ENCODE results near the gene NOC4L.

Gene NOC4L

DNA sequence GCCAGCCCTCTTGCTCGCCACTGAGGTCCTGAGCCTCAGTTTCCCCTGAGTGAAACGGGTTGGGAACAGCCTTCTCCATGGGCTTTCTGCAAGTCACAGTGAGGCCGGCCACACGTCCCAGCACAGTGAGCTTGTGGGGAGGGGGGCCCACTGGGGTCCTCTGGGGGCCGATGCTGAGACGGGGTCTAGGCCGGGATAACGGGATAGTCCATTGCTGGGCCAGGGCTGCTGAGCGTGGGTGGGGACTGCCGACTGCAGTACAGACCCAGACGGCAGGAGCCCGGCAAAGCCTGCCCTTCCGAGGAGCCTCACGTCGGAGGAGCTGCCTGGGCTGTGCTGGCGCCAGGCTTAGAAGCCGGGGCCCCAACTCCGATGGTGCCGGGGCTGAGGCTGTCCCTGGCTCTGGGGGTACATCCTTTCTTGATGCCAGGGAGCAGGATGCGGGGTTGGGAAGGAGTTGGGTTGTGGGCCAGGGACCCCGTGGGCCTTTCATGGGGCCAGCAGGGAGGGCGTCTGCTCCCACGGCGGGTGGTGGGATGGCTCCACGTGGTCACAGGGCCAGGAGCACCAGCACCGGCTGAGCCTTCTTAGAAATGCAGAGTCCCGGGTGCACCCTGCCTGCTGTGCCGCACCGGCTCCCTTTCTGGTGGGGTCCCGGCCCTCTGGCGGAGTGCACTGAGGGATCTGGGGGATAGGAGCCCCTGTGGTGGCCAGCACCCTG is 24.2 kb downstream of the NOC4L start:
- DNase-seq (ENCODE audit: low read depth), result no peak
- no peaks in the 10 kb centered on the region for H3K36me3 ChIP-seq (ENCODE audit: control insufficient read depth, insufficient read depth, low read length, severe bottlenecking)
- H3K9me3 ChIP-seq (ENCODE audit: control insufficient read depth, low read length), result no peaks in the 10 kb centered on the region
- H3K27me3 ChIP-seq (replicated peaks; ENCODE audit: control insufficient read depth, insufficient read depth, low read length), result peaks cover 31% of the 10 kb centered on the region
- H3K4me1 ChIP-seq (ENCODE audit: control insufficient read depth, insufficient read depth, low read length), result peaks cover 6% of the 10 kb centered on the region
- H3K4me3 ChIP-seq (ENCODE audit: low read length), result no peak overlapping the region
- no peak overlapping the region for H3K9ac ChIP-seq (ENCODE audit: low read length)

DNA sequence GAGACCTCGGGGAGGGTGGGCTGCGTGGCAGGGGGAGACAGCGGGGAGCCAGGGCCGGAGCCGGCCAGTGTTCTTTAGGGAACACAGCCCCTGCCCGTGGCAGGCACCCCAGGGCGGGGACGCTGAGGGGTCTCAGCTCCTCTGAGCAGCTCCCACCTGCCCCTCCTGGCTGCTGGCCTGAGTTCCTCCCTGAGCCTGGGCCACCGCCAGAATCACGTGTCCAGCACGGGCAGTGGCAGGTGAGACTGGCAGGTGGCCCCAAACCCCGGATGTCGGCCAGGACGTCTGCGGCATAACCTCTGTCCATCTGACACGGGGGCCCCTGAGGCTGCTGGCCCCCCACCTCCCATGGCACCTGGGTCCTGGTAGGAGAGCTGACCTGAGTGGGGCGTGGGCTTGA is 25.1 kb downstream of the NOC4L start:
- no peak for DNase-seq (ENCODE audit: low read depth)

DNA sequence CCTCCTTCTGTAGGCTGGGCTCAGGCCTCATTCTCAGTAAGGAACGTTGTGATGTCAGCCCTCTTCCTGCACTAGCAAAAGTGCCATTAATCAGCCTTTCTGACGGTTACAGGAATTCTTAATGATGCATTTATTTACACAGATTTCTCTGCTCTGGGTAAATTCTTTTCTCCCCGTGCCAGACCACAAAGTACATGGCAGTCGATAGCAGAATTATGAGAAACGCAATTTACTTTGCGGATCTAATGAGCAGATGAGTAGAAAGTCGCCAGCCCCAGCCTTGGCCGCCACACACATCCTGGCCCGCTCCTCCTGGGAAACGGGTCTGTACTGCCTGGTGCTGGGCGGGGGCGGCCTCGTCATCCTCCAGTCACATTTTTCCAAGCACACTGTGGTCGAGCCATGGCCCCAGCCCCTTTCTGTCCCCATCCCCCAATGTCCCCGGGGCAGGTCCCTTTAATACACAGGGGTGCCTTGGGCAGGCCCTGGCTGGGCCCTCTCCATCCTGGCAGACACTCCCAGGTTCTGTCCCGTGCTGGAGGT is 25.9 kb downstream of the NOC4L start:
- DNase-seq (ENCODE audit: low read depth), result no peak
- H3K27me3 ChIP-seq (replicated peaks; ENCODE audit: control insufficient read depth, insufficient read depth, low read length), result peaks cover 35% of the 10 kb centered on the region
- H3K9me3 ChIP-seq (ENCODE audit: control insufficient read depth, low read length), result no peaks in the 10 kb centered on the region
- peaks cover 6% of the 10 kb centered on the region for H3K4me1 ChIP-seq (ENCODE audit: control insufficient read depth, insufficient read depth, low read length)
- H3K9ac ChIP-seq (ENCODE audit: low read length), result no peak overlapping the region
- H3K4me3 ChIP-seq (ENCODE audit: low read length), result no peak overlapping the region
- no peaks in the 10 kb centered on the region for H3K36me3 ChIP-seq (ENCODE audit: control insufficient read depth, insufficient read depth, low read length, severe bottlenecking)

More for the DNA sequence above, 25.1 kb downstream of the NOC4L start:
- no peaks in the 10 kb centered on the region for H3K9me3 ChIP-seq (ENCODE audit: control insufficient read depth, low read length)
- H3K4me3 ChIP-seq (ENCODE audit: low read length), result no peak overlapping the region
- no peak overlapping the region for H3K9ac ChIP-seq (ENCODE audit: low read length)
- peaks cover 27% of the 10 kb centered on the region for H3K27me3 ChIP-seq (replicated peaks; ENCODE audit: control insufficient read depth, insufficient read depth, low read length)
- peaks cover 6% of the 10 kb centered on the region for H3K4me1 ChIP-seq (ENCODE audit: control insufficient read depth, insufficient read depth, low read length)
- H3K36me3 ChIP-seq (ENCODE audit: control insufficient read depth, insufficient read depth, low read length, severe bottlenecking), result no peaks in the 10 kb centered on the region

GRCh38 chr12:132170637-132171292 is 26.5 kb downstream of the NOC4L start:
- H3K36me3 ChIP-seq (ENCODE audit: control insufficient read depth, insufficient read depth, low read length, severe bottlenecking), result no peaks in the 10 kb centered on the region
- no peak overlapping the region for H3K4me3 ChIP-seq (ENCODE audit: low read length)
- H3K9ac ChIP-seq (ENCODE audit: low read length), result no peak overlapping the region
- peaks cover 6% of the 10 kb centered on the region for H3K4me1 ChIP-seq (ENCODE audit: control insufficient read depth, insufficient read depth, low read length)
- no peak for DNase-seq (ENCODE audit: low read depth)
- no peaks in the 10 kb centered on the region for H3K9me3 ChIP-seq (ENCODE audit: control insufficient read depth, low read length)
- H3K27me3 ChIP-seq (replicated peaks; ENCODE audit: control insufficient read depth, insufficient read depth, low read length), result peaks cover 38% of the 10 kb centered on the region

GRCh38 chr12:132171293-132171967 is 27.2 kb downstream of the NOC4L start:
- DNase-seq (ENCODE audit: low read depth), result no peak
- no peak overlapping the region for H3K4me3 ChIP-seq (ENCODE audit: low read length)
- peaks cover 6% of the 10 kb centered on the region for H3K4me1 ChIP-seq (ENCODE audit: control insufficient read depth, insufficient read depth, low read length)
- no peaks in the 10 kb centered on the region for H3K36me3 ChIP-seq (ENCODE audit: control insufficient read depth, insufficient read depth, low read length, severe bottlenecking)
- H3K9me3 ChIP-seq (ENCODE audit: control insufficient read depth, low read length), result no peaks in the 10 kb centered on the region
- no peak overlapping the region for H3K9ac ChIP-seq (ENCODE audit: low read length)
- H3K27me3 ChIP-seq (replicated peaks; ENCODE audit: control insufficient read depth, insufficient read depth, low read length), result peaks cover 43% of the 10 kb centered on the region

DNA sequence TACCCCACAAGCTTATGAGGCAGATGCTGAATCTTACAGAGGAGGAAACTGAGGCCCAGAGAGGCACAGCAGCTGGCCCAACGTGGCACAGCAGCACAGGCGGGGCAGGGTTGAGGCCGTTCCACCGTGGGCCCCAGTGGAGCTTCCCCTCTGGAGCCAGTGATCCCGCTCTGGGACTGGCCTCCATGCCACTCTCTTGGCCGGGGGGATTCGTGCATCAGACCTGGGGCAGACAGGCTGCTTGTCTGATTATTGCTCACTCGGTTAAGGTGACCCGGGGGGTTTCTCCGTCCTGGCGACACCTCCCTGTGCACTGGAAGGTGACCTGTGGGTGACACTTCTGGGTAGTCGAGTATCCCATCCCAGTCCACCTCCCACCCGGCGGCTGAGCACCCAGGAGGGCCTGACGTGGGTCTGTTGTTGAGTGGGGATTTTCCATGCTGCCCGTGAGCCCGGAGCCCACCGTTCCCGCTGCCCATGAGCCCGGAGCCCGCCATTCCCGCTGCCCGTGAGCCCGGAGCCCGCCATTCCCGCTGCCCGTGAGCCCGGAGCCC is 27.8 kb downstream of the NOC4L start:
- H3K4me1 ChIP-seq (ENCODE audit: control insufficient read depth, insufficient read depth, low read length), result peaks cover 6% of the 10 kb centered on the region
- no peaks in the 10 kb centered on the region for H3K9me3 ChIP-seq (ENCODE audit: control insufficient read depth, low read length)
- DNase-seq (ENCODE audit: low read depth), result no peak
- H3K4me3 ChIP-seq (ENCODE audit: low read length), result no peak overlapping the region
- H3K9ac ChIP-seq (ENCODE audit: low read length), result no peak overlapping the region
- H3K27me3 ChIP-seq (replicated peaks; ENCODE audit: control insufficient read depth, insufficient read depth, low read length), result peaks cover 47% of the 10 kb centered on the region
- no peaks in the 10 kb centered on the region for H3K36me3 ChIP-seq (ENCODE audit: control insufficient read depth, insufficient read depth, low read length, severe bottlenecking)

- Histone ChIP-seq H3K36me3 (ENCODE audit: control insufficient read depth, insufficient read depth, low read length, severe bottlenecking) (no peaks in the 10 kb centered on the region), H3K27me3 (replicated peaks; ENCODE audit: control insufficient read depth, insufficient read depth, low read length) (peaks cover 52% of the 10 kb centered on the region), H3K4me1 (ENCODE audit: control insufficient read depth, insufficient read depth, low read length) (peaks cover 6% of the 10 kb centered on the region), H3K4me3 (ENCODE audit: low read length) (no peak overlapping the region), H3K9me3 (ENCODE audit: control insufficient read depth, low read length) (no peaks in the 10 kb centered on the region), H3K9ac (ENCODE audit: low read length) (no peak overlapping the region)
- DNase-seq (ENCODE audit: low read depth), result no peak
These were observed 28.4 kb downstream of the NOC4L start for GRCh38 chr12:132172619-132173018.

DNA sequence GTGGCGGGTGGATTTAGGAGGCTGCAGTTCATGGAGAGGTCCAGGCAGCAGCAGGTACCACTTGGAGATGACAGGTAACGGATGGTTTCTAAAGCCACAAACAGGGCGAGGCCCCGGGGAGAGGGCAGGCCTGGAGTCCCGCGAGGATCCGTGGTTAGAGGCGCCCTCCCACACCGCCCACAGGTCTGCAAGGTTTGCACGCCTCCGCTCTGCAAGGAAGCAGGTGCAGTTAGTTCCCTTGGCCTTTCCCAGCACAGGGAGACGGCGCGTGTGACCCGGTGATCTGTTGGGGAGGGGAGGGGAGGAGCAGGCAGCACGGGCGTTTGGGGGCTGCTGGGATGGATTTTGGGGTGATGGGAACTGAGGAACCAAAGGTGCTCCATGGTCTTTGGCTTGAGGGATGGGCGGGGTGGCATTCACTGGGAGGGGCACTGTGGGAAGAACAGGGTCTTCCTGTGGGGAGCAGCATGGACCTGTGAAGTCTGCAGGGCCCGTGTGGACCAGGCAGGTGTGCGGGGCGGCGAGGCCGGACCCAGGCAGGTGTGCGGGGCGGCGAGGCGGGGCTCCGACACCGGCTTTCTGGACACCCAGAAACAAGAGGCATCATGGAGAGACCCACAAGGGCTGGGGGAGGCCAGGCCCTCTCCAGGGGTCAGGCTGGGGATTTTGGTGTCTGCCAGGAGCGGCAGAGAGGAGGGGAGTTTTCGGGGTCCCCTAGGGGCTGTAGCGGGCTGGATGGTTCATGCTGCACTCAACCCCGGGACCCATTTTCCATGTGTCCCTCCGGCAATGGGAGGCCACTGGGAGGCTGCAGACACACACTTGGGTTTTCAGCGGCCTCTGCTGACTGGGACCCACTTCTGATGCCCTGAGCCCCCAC is 29.1 kb downstream of the NOC4L start:
- Histone ChIP-seq H3K4me1 (ENCODE audit: control insufficient read depth, insufficient read depth, low read length) (peaks cover 6% of the 10 kb centered on the region), H3K36me3 (ENCODE audit: control insufficient read depth, insufficient read depth, low read length, severe bottlenecking) (no peaks in the 10 kb centered on the region), H3K4me3 (ENCODE audit: low read length) (no peak overlapping the region), H3K9ac (ENCODE audit: low read length) (no peak overlapping the region), H3K9me3 (ENCODE audit: control insufficient read depth, low read length) (no peaks in the 10 kb centered on the region), H3K27me3 (replicated peaks; ENCODE audit: control insufficient read depth, insufficient read depth, low read length) (peaks cover 47% of the 10 kb centered on the region)
- no peak for DNase-seq (ENCODE audit: low read depth)

DNA sequence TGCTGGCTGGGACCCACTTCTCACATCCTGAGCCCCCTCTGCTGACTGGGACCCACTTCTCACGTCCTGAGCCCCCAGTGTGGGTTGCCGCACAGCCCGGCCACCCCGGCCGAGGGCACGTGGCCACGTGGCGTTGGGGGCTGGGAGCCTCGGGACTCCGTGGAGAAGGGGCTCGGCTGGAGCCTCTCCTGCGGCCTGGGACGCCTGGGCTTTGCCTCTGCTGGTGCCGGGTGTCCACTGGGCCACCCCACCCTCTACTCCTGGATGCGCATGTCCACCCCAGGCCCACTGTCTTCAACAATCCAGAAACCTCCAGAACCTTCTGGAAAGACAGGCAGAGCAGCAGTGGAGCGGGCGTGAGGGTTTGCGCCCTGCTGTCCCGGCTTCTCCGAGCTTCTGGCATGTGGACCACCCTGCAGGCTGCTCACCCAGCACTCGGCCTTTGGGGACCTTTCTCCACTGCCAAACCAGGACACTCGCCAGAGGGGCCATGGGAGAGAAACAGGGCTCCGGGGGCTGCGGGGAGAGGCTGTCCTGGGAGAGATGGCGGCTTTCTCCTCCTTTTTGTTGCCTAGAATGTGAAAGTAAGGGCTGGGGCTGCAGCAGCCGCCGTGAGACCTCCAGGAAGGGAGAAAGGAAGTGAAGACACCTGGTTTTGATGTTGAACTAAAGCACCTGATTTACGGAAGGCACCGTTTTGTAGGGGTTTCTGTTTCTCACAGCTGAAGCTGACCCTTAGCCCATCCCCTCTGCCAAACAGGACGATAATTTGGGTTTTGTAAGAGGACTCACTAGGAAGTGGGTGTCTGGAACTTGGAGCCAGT is 30.0 kb downstream of the NOC4L start:
- H3K36me3 ChIP-seq (ENCODE audit: control insufficient read depth, insufficient read depth, low read length, severe bottlenecking), result no peaks in the 10 kb centered on the region
- no peak overlapping the region for H3K9ac ChIP-seq (ENCODE audit: low read length)
- H3K9me3 ChIP-seq (ENCODE audit: control insufficient read depth, low read length), result no peaks in the 10 kb centered on the region
- peaks cover 6% of the 10 kb centered on the region for H3K4me1 ChIP-seq (ENCODE audit: control insufficient read depth, insufficient read depth, low read length)
- no peak for DNase-seq (ENCODE audit: low read depth)
- H3K4me3 ChIP-seq (ENCODE audit: low read length), result no peak overlapping the region
- peaks cover 55% of the 10 kb centered on the region for H3K27me3 ChIP-seq (replicated peaks; ENCODE audit: control insufficient read depth, insufficient read depth, low read length)
